NT2/D1 (cell line): ENCODE data around the gene STK16.

Experiments used
- DNase-seq: peaks from one replicate; pipeline ENCODE4 v3.0.0-alpha.2; 2011; ENCODE audit warnings: low read depth, low spot score
- H3K27me3 ChIP-seq: 2 replicates; pipeline ENCODE4 v1.6.0; 2011; ENCODE audit warnings: mild to moderate bottlenecking; ENCODE audit not compliant: insufficient read length, insufficient read depth
- H3K36me3 ChIP-seq: 2 replicates; pipeline ENCODE4 v1.6.1; 2011; ENCODE audit warnings: mild to moderate bottlenecking, low read length, mixed read lengths; ENCODE audit not compliant: insufficient read depth, insufficient read length
- H3K4me1 ChIP-seq: 2 replicates; pipeline ENCODE4 v1.5.1; 2011; ENCODE audit not compliant: insufficient read depth, insufficient read length
- H3K4me3 ChIP-seq: 2 replicates; pipeline ENCODE4 v1.5.1; 2011; ENCODE audit warnings: low read depth; ENCODE audit not compliant: insufficient read length
- H3K9ac ChIP-seq: 2 replicates; pipeline ENCODE4 v1.6.0; 2011; ENCODE audit warnings: low read depth; ENCODE audit not compliant: insufficient read length
- H3K9me3 ChIP-seq: 2 replicates; pipeline ENCODE4 v1.5.1; 2011; ENCODE audit warnings: mild to moderate bottlenecking, low read length; ENCODE audit not compliant: insufficient read depth
- SUZ12 ChIP-seq: IDR thresholded peaks from 2 replicates; pipeline ENCODE4 v1.6.1; 2011; ENCODE audit not compliant: insufficient read length, insufficient read depth; ENCODE audit errors: extremely low read depth
- YY1 ChIP-seq: IDR thresholded peaks from 2 replicates; pipeline ENCODE4 v1.6.1; 2011; ENCODE audit not compliant: insufficient read length, insufficient read depth
- ZNF274 ChIP-seq: IDR thresholded peaks from 2 replicates; pipeline ENCODE4 v1.6.1; 2011; ENCODE audit warnings: mild to moderate bottlenecking, low read depth, low read length

The STK16 gene

DNA sequence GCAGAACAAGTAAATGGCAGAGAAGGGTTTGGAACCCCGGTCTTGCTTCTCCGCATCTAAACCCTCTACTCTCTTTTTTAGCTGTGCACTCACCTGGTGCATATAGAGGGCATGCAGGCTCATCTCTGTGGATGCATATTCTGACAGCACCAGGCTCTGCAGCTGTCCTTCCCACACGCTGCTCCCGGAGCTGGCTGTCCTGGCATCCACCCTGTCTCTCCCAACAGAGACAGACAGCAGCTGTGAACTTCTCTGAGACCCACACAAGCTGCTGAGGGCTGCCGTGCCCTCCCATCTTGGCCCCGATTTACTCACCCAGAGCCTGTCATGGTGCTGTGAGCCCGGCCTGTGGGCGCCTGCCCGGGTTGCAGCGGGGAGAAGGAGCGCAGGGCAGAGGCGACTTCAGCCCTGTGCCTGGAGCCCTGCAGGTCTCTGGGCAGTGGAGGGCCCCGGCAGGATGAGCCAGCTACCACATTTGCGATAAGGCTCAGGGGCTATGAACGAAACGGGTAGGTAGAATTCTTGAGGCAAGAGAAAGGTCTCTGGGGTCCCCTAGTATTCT, 23.2 kb upstream of the STK16 start:
- no peak for DNase-seq
- Histone ChIP-seq H3K4me1 (peaks cover 2% of the 10 kb centered on the region), H3K4me3 (no peak overlapping the region), H3K36me3 (peaks cover 78% of the 10 kb centered on the region), H3K9me3 (no peaks in the 10 kb centered on the region), H3K27me3 (no peaks in the 10 kb centered on the region), H3K9ac (no peak overlapping the region)
- TF ChIP-seq ZNF274: no peak
- TF ChIP-seq YY1: no peak
- no peak for TF ChIP-seq SUZ12

DNA sequence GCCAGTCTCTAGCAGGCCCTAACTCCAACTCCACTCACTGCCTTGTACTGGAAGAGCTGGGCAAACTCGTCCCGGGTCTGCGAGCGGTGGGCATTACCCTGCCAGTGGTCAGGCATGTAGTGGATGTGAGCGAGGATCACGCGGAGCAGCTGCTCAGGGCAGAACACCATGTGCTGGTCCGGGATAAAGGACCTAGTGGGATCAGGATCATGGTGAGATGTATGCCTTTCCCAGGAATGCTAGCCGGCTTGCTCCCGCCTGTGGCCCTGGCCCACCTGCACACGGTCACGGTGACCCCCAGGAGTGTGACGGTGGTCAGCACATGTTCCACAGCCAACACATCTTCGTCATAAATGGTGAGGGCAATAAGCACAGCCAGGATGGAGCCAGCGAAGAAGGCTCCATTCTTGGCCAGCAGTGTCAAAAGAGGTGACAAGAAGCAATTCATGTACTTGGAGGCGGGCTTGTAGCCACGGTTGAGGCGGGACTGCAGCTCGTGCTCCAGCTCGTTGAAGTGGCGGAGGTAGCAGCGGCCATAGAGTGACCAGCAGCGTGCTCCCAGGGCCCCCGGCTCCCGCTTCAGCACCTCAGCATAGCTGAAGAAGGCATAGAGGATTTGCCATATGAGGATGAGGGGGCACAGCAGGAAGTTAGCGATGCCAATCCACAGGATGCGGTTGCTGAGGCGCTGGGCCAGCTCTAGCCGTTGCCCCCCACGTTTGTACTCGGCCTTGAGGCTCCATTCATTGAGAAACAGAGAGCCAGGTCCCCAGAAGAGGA, 21.3 kb upstream of the STK16 start:
- no peaks in the 10 kb centered on the region for H3K27me3 ChIP-seq
- H3K36me3 ChIP-seq: peaks cover 82% of the 10 kb centered on the region
- H3K4me1 ChIP-seq: peaks cover 9% of the 10 kb centered on the region
- no peaks in the 10 kb centered on the region for H3K9me3 ChIP-seq
- H3K4me3 ChIP-seq: no peak overlapping the region
- no peak overlapping the region for H3K9ac ChIP-seq
- no peak for TF ChIP-seq ZNF274
- no peak for TF ChIP-seq YY1
- TF ChIP-seq SUZ12: no peak
- no peak for DNase-seq

DNA sequence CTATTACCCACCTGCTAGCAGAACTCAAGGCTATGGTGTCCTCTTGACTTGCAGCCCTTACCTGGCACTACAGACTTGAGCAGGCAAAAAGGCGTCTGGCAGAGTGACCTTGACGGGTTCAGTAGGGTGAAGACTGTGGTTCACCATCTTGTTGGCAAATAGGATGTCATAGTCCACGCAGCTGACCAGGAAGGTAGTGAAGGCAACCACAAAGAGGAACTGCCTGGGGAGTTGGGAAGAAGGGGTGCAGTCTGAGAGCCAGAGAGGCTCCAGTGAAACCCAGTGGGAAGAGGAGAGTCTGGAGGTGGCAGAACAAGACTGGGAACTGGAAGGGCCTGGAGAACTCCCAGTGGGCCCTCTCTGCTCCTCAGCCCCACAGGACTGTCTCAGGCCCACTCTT, 19.9 kb upstream of the STK16 start:
- TF ChIP-seq YY1: no peak
- no peak for TF ChIP-seq SUZ12
- TF ChIP-seq ZNF274: no peak
- H3K9ac ChIP-seq: no peak overlapping the region

DNA sequence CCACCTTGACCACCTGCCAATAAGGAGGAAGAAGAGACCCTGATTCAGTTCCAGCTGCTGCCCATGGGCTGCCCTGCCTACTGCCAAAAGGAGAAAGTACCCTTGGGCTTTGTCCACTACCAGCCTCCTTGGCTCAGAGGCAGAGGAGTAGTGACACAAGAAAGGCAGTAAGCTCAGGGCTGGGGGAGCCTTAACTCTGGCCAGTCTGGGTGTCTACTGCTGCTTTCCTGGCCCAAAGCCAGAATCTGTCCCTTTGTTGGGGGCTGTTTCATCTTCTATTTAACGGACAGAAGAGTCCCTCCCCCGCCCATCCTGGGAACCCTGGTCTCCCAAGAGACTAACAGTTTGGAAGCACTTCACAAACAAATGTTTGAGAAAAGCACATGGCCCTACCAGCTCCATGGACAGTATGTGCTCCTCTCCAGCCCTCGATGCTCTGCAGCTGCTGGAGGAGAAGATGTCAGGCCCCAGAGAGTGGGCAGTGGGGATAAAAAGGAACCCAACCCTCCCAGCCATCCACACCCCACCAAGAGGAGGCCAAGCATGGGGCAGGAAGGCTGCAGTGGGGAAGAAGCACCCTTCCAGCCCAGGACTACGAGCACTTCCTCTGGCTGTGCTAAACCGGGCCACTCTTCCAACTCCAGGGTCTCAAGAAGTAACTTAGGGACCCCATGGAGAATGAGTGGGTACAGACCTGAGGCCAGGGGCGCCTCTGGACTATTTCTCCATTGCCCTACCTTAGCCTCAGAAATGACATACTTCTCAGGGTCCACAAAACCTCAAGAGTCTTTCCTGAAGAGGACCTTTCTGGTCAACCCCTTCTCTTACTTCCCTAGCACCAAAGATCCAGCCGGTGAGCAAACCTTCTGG, 17.0 kb upstream of the STK16 start:
- Histone ChIP-seq H3K36me3 (peaks cover 62% of the 10 kb centered on the region), H3K9ac (peak overlapping the region; percentile 97), H3K9me3 (no peaks in the 10 kb centered on the region), H3K4me1 (peaks cover 7% of the 10 kb centered on the region), H3K4me3 (peak overlapping the region; percentile 81), H3K27me3 (no peaks in the 10 kb centered on the region)
- no peak for DNase-seq
- TF ChIP-seq YY1 (no peak), ZNF274 (no peak)

More for the DNA sequence above, 19.9 kb upstream of the STK16 start:
- DNase-seq: no peak
- Histone ChIP-seq H3K4me1 (peaks cover 7% of the 10 kb centered on the region), H3K36me3 (peaks cover 70% of the 10 kb centered on the region), H3K27me3 (no peaks in the 10 kb centered on the region), H3K9me3 (no peaks in the 10 kb centered on the region), H3K4me3 (no peak overlapping the region)

DNA sequence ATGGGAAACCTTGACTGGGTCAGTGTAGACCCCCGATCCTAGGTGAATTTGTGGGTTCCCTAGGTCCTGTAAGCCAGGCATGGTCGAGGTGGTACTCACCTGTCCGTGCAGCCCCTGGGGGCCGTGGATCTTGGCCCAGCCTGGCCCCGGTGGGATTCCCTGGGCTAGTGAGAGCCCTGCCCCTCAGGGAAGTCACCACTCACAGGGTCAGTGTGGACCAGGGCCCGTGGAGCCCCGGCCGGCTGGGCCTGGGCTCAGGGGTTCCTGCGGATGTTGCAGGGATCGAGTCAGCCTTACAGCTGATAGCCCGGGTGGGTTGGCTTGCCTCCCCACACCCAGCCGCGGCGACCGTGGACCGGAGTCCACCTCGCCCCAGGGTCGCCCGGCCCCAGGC, 16.4 kb upstream of the STK16 start:
- H3K4me1 ChIP-seq: peaks cover 7% of the 10 kb centered on the region
- H3K9me3 ChIP-seq: no peaks in the 10 kb centered on the region
- peaks cover 62% of the 10 kb centered on the region for H3K36me3 ChIP-seq
- H3K27me3 ChIP-seq: no peaks in the 10 kb centered on the region
- DNase-seq: no peak
- no peak for TF ChIP-seq ZNF274
- TF ChIP-seq SUZ12: no peak
- no peak for TF ChIP-seq YY1
- peak overlapping the region; percentile 97 for H3K9ac ChIP-seq
- H3K4me3 ChIP-seq: peak overlapping the region; percentile 81

DNA sequence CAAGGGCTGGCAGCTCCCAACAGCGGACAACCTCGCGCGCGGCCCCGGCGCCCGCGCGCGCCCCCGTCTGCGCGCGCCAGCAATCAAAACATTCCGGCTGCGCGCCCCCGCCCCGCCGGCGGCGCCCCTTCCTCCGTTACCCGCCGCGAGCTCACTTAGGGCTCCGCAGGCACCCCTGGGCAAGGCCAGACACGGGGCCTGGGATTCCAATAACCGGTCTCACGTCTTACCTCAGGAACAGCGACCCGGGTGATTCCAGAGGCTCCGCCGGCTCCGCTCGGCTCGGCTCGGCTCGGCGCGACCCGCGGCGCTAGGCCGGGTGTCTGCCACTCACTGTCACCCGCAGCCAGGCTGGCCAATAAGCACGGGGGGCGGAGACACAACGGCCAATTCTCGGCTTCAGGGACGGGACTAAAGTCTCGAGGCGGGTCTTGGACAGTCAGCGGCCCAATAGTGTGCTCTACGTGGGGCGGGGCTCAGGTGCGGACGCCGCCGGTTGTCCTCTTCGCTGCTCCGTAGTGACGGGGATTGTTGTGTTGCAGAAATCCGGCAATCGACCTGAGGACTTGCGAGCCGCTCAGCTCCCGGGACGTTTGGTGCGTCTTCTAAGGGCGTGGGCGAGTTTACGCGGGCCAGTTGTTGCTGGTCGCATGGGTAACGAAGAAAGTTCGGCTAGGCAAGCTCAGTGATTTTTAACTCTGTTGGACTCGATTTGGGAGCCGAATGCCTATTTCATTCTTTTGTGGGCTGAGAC, 15.8 kb upstream of the STK16 start, which contains the start of the genes ANKZF1 and ATG9A:
TSS of gene ANKZF1 (plus strand) at position 502 of the 754 bp plus-strand sequence. CDS start 452 bp downstream, outside the sequence.
TSS of gene ATG9A (minus strand) at position 332 of the 754 bp plus-strand sequence. CDS start 1,612 bp downstream, outside the sequence.
- Histone ChIP-seq H3K4me3 (peak within 1 kb of the TSS; percentile 81), H3K36me3 (peaks cover 62% of the 10 kb centered on the region), H3K9me3 (no peaks in the 10 kb centered on the region), H3K9ac (peak within 1 kb of the TSS; percentile 97), H3K27me3 (no peaks in the 10 kb centered on the region), H3K4me1 (peaks cover 7% of the 10 kb centered on the region)
- peak; percentile 99 for DNase-seq
- TF ChIP-seq YY1: no peak
- no peak for TF ChIP-seq ZNF274
- TF ChIP-seq SUZ12: no peak
